NCI-H345 treated with DMSO at 0.1 percent for 48 hours (cell line): Measurements from ENCODE around the gene CHD3.

Experiments
- DNase-seq: peaks from one replicate; lab custom pipeline; 2025; ENCODE audit not compliant: unreplicated experiment; lab: John Stamatoyannopoulos, UW

The CHD3 gene

GRCh38 chr17:7864995-7865650 lies 23.5 kb upstream of the CHD3 start:
- DNase-seq, result no peak

GRCh38 chr17:7867881-7868329 lies 20.7 kb upstream of the CHD3 start:
- no peak for DNase-seq

GRCh38 chr17:7873051-7873450 lies 15.5 kb upstream of the CHD3 start:
- DNase-seq, result no peak

GRCh38 chr17:7875804-7876370 lies 12.7 kb upstream of the CHD3 start:
- DNase-seq, result no peak

DNA sequence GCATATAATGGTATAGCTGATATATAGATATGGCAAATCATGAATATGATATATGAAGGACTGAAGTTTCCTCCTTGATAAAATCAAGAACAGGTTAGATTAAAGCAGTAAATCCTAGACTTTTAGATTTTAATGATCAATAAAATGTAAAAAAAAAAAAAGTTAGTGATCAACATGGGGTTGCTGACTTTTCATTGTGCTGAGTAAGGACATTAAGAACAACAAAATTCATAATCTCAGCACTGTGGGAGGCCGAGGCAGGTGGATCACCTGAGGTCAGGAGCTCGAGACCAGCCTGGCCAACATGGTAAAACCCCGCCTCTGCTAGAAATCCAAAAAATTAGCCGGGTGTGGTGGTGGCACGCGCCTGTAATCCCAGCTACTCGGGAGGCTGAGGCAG lies 10.4 kb upstream of the CHD3 start:
- no peak for DNase-seq

DNA sequence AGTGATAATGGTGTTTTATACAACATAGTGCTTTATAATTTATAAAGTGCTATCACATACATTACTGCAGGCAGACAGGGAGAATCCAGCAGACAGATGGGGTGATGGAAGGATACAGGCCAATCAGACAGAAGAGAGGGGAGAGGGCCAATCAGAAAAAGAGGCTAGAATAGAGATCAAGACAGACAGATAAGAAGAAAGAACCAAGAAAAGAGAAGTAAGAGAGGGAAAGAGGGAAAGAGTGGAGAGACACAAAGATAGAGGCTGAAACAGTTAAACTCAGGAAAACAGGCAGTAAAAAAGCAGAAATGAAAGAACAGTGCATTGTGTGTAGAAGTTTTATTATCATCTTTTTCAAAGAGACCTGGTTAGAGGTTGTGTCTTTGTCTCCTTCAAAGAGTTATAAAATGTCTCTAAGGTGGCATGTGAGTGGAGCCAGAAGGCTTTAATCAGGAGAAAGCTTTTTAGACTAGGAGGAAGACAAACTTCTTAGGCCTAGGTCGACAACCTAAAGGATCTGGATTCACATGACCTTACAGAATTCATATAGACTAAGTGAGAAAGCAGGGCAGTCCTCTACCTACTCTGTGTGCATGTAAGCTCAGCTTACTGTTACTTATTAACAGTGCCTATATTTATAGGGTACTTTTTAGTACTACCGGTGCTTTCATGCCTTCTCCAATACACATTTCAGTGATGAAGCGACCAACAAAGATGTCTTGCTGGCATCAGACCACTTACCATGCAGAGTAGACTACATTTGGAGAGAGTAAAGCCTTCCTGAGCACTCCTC lies 8.3 kb upstream of the CHD3 start:
- DNase-seq, result no peak

GRCh38 chr17:7881276-7882054 lies 7.1 kb upstream of the CHD3 start:
- peak; percentile 12 for DNase-seq

DNA sequence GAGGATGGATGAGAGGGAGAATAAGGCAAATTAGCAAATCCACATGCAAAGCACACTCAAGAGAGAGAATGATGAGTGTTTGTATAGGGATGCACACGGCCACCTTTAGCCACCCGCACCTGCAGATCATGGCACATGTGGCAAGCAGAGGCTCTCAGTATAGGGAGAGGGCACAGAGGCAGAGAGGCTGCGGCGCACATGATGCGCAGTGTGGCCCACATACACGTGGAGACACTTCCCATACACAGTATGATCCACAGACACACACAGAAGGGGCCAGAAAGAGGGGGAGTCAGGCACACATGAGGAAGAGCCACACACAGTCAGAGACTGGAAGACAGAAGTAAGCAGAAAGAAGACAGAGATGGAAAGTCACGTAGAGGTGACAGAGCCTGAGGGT lies 6.5 kb upstream of the CHD3 start:
- DNase-seq, result no peak

GRCh38 chr17:7882629-7883028 lies 6.0 kb upstream of the CHD3 start:
- no peak for DNase-seq

GRCh38 chr17:7883781-7884386 lies 4.7 kb upstream of the CHD3 start:
- no peak for DNase-seq

DNA sequence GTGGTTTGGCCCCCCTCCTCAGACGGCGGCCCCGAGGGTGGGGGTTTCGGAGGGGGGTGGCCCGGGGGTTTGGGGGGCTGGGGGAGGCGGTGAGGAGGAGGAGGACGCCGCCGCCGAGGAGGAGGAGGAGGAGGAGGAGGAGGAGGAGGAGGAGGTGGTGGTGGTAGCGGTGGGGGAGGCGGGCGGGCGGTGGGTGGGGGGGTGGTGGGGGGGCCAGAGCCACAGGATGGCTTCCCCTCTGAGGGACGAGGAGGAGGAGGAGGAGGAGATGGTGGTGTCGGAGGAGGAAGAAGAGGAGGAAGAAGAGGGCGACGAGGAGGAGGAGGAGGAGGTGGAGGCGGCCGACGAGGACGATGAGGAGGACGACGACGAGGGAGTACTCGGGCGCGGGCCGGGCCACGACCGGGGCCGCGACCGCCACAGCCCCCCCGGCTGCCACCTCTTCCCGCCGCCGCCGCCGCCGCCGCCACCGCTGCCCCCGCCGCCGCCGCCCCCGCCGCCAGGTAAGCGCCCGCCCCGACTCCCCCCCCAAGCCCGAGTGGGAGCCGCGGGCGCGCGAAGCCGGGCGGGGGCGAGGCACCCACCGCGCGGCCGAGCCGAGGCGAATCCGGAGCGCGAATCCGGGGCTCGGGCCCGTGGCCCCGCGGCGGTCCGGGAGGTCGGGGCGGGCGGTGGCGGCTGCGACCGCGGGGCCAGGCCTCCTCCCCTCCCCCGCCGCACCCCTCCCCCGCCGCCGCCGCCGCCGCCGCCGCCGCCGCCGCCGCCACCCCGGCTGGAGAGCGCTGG lies 3.8 kb upstream of the CHD3 start:
- DNase-seq, result no peak

DNA sequence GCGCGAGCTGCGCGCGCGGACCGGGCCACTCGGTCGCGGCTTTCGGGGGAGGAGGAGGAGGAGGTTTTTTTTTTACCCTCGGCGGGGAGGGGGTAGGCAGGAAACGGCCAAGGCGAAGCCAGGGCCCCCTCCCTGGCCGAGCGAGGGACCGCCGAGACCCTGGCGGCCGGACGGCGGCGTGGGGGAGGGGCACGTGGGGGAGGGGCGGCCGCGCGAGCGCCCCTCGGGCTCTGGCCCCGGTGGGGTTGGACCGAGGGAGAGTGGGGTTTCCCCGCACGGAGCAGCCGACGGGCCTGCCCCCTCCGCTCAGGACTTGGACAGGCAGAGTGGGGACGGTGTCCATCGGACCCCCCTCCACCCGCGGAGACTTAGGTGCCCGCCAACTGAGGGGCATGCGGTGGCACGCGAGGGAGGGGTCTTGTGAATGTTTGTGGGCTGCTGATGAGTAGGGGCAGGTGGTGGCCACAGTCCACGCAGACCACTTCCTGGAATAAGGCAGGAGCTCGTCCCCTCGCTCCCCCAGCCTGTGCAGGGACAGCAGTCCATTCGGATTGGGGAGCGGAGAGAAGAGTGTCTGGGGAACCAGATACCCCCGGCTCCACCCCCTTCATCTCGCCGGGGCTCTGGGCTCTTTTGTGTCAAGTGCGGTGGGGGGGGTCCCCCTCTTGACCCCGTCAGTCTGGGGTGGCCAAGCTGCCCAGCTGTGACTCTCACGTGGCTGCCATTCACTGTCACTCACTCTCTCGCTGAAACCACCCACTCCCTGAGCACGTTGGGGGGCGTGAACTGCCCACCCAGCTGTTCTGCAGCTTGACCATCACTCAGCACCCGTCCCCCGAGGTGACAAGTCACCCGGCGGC lies 3.0 kb upstream of the CHD3 start:
- DNase-seq, result peak; percentile 8

DNA sequence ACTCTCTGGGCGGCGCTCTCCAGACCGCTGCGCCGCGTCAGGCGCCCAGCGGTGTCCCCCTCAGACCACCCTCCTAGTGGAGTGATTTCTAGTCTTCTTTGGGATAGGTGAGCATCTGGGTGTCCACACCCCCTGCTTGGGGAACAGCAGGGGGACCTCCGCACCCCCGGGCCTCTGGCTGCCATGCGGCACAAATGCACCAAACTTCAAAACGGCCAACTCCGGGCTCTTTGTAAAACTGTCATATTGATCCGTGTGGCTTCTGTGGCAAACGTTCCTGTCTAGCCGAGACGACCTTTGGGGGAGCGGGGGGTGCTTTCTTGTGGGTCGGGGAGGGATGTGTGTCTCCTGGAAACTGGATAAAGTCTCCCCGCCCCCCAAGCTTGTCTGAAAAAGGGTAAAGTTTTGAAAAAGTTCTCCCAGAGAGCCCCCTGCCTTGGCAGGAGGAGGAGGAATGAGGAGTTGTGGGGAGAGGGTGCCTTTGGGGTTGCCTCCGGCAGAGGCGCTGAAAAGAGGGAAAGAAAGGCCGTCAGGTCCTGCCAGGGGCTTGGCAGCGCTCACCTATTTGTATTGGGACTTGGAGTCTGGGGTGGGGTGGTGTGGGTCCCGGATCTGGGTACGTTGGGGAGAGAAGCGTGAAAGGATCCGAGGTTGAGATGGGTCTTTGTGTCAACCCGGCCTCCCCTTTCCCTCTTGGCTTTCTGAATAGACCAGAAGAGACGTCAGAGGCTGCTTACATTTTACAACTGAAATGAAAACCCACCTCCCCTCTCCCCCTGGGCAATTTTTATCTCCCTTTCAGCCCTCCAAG lies 2.2 kb upstream of the CHD3 start:
- DNase-seq, result no peak

DNA sequence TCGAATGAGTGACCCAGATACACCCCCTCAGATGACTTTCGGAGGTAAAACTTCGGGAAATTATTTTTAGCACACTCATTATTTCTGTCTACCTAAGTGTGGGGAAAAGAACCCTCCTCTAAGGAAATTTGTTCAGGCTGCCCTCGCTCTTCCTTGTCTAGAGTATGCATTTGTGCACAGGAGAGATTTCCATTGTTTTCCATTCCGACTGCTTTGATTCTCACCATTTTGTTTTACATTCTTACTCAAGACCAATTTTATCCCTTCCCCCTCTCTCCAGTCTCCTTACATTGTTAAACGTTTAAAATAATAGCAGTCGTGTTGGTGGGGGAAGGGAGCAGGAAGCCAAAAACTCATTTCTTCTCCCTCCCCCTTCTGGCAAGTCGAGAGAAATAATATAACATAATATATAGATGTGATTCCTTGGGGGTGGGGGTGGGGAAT lies 1.5 kb upstream of the CHD3 start:
- DNase-seq, result no peak

- peak; percentile 83 for DNase-seq
Measured at GRCh38 chr17:7887482-7888183, 956 bp upstream of the CHD3 start.

- peak; percentile 66 for DNase-seq
Measured at GRCh38 chr17:7889166-7889955, 772 bp downstream of the CHD3 start.
